ENCODE measurements around the gene DPCD.

The DPCD gene

GRCh38 chr10:101561068-101561915 is 26.8 kb upstream of the DPCD start:
- H3K9me3 ChIP-seq (ENCODE audit: control insufficient read depth, low read depth, low read length): no peaks in the 10 kb centered on the region
- H3K36me3 ChIP-seq (ENCODE audit: control insufficient read depth, low read depth, low read length): no peaks in the 10 kb centered on the region
- H3K27ac ChIP-seq (ENCODE audit: low read length): no peak overlapping the region
- no peaks in the 10 kb centered on the region for H3K4me1 ChIP-seq (ENCODE audit: control insufficient read depth, low read depth, low read length)
- H3K4me3 ChIP-seq (ENCODE audit: low read length): no peak overlapping the region
- peaks cover 18% of the 10 kb centered on the region for H3K27me3 ChIP-seq (ENCODE audit: control insufficient read depth, insufficient read depth, low read length)
- no peak overlapping the region for H3K9ac ChIP-seq (ENCODE audit: low read length)

DNA sequence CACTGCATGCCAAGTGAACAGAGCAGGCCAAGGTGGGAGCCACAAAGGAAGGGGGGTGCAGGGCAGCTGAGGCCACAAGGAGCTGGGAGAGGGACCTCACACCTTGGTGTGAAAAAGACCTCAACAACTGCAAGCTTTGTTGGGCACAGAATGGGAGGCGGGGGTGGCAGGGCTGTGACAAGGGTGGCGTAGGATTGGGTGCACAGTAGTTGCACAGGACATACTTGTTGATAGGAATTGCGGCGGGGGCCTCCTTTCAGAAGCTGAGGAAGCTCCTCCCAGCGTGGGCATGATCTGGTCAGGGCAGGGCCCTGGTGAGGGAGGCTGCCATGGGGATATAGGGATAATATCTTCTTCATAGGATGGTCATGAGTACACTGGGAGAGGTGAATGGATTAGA is 25.9 kb upstream of the DPCD start:
- peaks cover 27% of the 10 kb centered on the region for H3K27me3 ChIP-seq (ENCODE audit: control insufficient read depth, insufficient read depth, low read length)
- no peak overlapping the region for H3K9ac ChIP-seq (ENCODE audit: low read length)
- H3K9me3 ChIP-seq (ENCODE audit: control insufficient read depth, low read depth, low read length): no peaks in the 10 kb centered on the region
- no peak overlapping the region for H3K4me3 ChIP-seq (ENCODE audit: low read length)
- no peaks in the 10 kb centered on the region for H3K4me1 ChIP-seq (ENCODE audit: control insufficient read depth, low read depth, low read length)
- H3K27ac ChIP-seq (ENCODE audit: low read length): no peak overlapping the region
- H3K36me3 ChIP-seq (ENCODE audit: control insufficient read depth, low read depth, low read length): no peaks in the 10 kb centered on the region

GRCh38 chr10:101563007-101563406 is 25.1 kb upstream of the DPCD start:
- Histone ChIP-seq H3K27me3 (ENCODE audit: control insufficient read depth, insufficient read depth, low read length) (peaks cover 35% of the 10 kb centered on the region), H3K36me3 (ENCODE audit: control insufficient read depth, low read depth, low read length) (no peaks in the 10 kb centered on the region), H3K4me1 (ENCODE audit: control insufficient read depth, low read depth, low read length) (no peaks in the 10 kb centered on the region), H3K9ac (ENCODE audit: low read length) (no peak overlapping the region), H3K9me3 (ENCODE audit: control insufficient read depth, low read depth, low read length) (no peaks in the 10 kb centered on the region), H3K27ac (ENCODE audit: low read length) (no peak overlapping the region), H3K4me3 (ENCODE audit: low read length) (no peak overlapping the region)

GRCh38 chr10:101563497-101564040 is 24.6 kb upstream of the DPCD start:
- H3K9ac ChIP-seq (ENCODE audit: low read length): no peak overlapping the region
- no peak overlapping the region for H3K4me3 ChIP-seq (ENCODE audit: low read length)
- H3K27me3 ChIP-seq (ENCODE audit: control insufficient read depth, insufficient read depth, low read length): peaks cover 40% of the 10 kb centered on the region
- H3K27ac ChIP-seq (ENCODE audit: low read length): no peak overlapping the region
- H3K9me3 ChIP-seq (ENCODE audit: control insufficient read depth, low read depth, low read length): no peaks in the 10 kb centered on the region
- no peaks in the 10 kb centered on the region for H3K36me3 ChIP-seq (ENCODE audit: control insufficient read depth, low read depth, low read length)
- no peaks in the 10 kb centered on the region for H3K4me1 ChIP-seq (ENCODE audit: control insufficient read depth, low read depth, low read length)

GRCh38 chr10:101564490-101564991 is 23.6 kb upstream of the DPCD start:
- no peaks in the 10 kb centered on the region for H3K9me3 ChIP-seq (ENCODE audit: control insufficient read depth, low read depth, low read length)
- no peak overlapping the region for H3K27ac ChIP-seq (ENCODE audit: low read length)
- H3K9ac ChIP-seq (ENCODE audit: low read length): no peak overlapping the region
- no peaks in the 10 kb centered on the region for H3K36me3 ChIP-seq (ENCODE audit: control insufficient read depth, low read depth, low read length)
- no peaks in the 10 kb centered on the region for H3K4me1 ChIP-seq (ENCODE audit: control insufficient read depth, low read depth, low read length)
- peaks cover 50% of the 10 kb centered on the region for H3K27me3 ChIP-seq (ENCODE audit: control insufficient read depth, insufficient read depth, low read length)
- H3K4me3 ChIP-seq (ENCODE audit: low read length): no peak overlapping the region

DNA sequence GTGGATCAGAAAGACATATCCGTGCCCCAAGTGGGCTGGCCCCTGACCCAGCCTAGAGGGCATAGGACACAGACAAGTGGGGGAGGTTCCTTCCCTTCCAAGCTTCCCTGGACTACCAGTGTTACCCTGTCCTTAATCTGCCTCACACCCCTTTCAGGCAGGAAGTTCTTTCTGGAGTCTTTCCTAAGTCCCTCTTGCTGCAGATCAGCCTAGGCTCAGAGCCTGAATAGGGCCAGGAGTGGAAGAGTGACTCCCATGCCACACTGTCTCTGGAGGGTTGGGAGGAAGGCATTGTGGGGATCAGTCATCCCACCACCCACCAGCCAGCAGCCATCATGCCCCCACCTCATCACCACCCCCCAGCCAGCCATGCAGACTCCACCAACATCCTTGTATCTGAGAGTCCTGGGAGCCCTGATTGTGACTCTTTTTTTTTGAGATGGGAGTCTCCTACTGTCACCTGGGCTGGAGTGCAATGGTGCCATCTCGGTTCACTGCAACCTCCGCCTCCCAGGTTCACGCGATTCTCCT is 22.7 kb upstream of the DPCD start:
- Histone ChIP-seq H3K9ac (ENCODE audit: low read length) (no peak overlapping the region), H3K4me1 (ENCODE audit: control insufficient read depth, low read depth, low read length) (no peaks in the 10 kb centered on the region), H3K36me3 (ENCODE audit: control insufficient read depth, low read depth, low read length) (no peaks in the 10 kb centered on the region), H3K9me3 (ENCODE audit: control insufficient read depth, low read depth, low read length) (no peaks in the 10 kb centered on the region), H3K27me3 (ENCODE audit: control insufficient read depth, insufficient read depth, low read length) (peaks cover 56% of the 10 kb centered on the region), H3K4me3 (ENCODE audit: low read length) (no peak overlapping the region), H3K27ac (ENCODE audit: low read length) (no peak overlapping the region)

DNA sequence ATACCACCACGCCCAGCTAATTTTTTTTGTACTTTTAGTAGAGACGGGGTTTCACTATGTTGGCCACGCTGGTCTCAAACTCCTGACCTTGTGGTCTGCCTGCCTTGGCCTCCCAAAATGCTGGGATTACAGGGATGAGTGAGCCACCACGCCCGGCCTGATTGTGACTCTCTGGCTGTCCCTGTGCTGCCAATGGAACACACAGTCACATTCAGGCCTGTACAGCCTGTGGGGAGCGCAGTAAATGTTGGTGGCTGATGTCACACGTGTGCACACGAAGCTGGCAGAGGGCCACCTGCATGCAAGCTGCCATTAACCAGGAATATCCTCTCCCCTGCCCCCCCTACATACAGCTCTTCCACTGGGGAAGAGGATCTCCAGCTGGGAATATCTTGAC is 22.2 kb upstream of the DPCD start:
- H3K27me3 ChIP-seq (ENCODE audit: control insufficient read depth, insufficient read depth, low read length): peaks cover 61% of the 10 kb centered on the region
- no peak overlapping the region for H3K27ac ChIP-seq (ENCODE audit: low read length)
- no peaks in the 10 kb centered on the region for H3K36me3 ChIP-seq (ENCODE audit: control insufficient read depth, low read depth, low read length)
- H3K9ac ChIP-seq (ENCODE audit: low read length): no peak overlapping the region
- H3K4me1 ChIP-seq (ENCODE audit: control insufficient read depth, low read depth, low read length): no peaks in the 10 kb centered on the region
- H3K4me3 ChIP-seq (ENCODE audit: low read length): no peak overlapping the region
- no peaks in the 10 kb centered on the region for H3K9me3 ChIP-seq (ENCODE audit: control insufficient read depth, low read depth, low read length)

GRCh38 chr10:101566333-101567164 is 21.6 kb upstream of the DPCD start:
- Histone ChIP-seq H3K36me3 (ENCODE audit: control insufficient read depth, low read depth, low read length) (no peaks in the 10 kb centered on the region), H3K4me3 (ENCODE audit: low read length) (no peak overlapping the region), H3K27me3 (ENCODE audit: control insufficient read depth, insufficient read depth, low read length) (peaks cover 67% of the 10 kb centered on the region), H3K9ac (ENCODE audit: low read length) (no peak overlapping the region), H3K4me1 (ENCODE audit: control insufficient read depth, low read depth, low read length) (no peaks in the 10 kb centered on the region), H3K9me3 (ENCODE audit: control insufficient read depth, low read depth, low read length) (no peaks in the 10 kb centered on the region), H3K27ac (ENCODE audit: low read length) (no peak overlapping the region)

- peaks cover 75% of the 10 kb centered on the region for H3K27me3 ChIP-seq (ENCODE audit: control insufficient read depth, insufficient read depth, low read length)
- H3K9ac ChIP-seq (ENCODE audit: low read length): no peak overlapping the region
Measured at GRCh38 chr10:101567165-101568006, 20.7 kb upstream of the DPCD start.

DNA sequence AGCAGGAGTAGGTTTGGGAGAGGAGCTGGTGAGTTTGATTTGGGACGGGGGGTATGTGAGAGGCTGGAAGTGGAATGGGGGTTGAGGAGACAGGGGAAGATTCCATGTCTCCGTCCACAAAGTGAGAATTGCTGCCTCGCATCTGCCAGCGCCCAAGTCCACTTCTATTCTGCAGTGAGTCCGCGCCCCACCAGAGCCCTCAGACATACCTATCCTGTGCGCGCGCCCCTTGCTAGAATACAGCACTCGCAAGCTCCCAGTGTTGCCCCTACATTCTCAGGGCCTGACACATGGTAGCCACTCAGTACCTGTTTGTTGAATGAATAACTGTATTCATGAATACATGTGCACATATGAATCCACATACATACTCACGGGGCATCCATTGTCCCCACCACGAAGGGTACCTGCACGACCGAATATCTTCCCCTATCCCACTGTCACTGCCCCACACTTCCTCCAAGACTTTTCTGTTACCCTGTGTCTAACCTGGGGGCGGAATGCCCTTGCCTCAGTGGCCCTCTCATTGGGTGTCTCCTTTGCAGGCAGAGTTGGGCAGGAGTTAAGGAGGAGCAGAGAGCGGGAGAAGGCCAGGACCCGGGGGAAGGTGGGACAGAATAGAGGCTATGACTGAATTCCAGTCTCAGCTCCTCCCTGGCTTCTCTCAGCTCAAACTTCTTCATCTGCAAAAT is 19.9 kb upstream of the DPCD start:
- Histone ChIP-seq H3K9ac (ENCODE audit: low read length) (no peak overlapping the region), H3K4me1 (ENCODE audit: control insufficient read depth, low read depth, low read length) (no peaks in the 10 kb centered on the region), H3K27me3 (ENCODE audit: control insufficient read depth, insufficient read depth, low read length) (peaks cover 82% of the 10 kb centered on the region), H3K4me3 (ENCODE audit: low read length) (no peak overlapping the region), H3K27ac (ENCODE audit: low read length) (no peak overlapping the region), H3K9me3 (ENCODE audit: control insufficient read depth, low read depth, low read length) (no peaks in the 10 kb centered on the region), H3K36me3 (ENCODE audit: control insufficient read depth, low read depth, low read length) (no peaks in the 10 kb centered on the region)

More at GRCh38 chr10:101567165-101568006, 20.7 kb upstream of the DPCD start:
- Histone ChIP-seq H3K9me3 (ENCODE audit: control insufficient read depth, low read depth, low read length) (no peaks in the 10 kb centered on the region), H3K4me3 (ENCODE audit: low read length) (no peak overlapping the region), H3K4me1 (ENCODE audit: control insufficient read depth, low read depth, low read length) (no peaks in the 10 kb centered on the region), H3K27ac (ENCODE audit: low read length) (no peak overlapping the region), H3K36me3 (ENCODE audit: control insufficient read depth, low read depth, low read length) (no peaks in the 10 kb centered on the region)

Measured in iPS-18a (cell line).